ENCODE measurements around the gene DCDC2C. TPM values are rescaled to one million over a fixed set of nuclear protein-coding genes. Genes with fewer than 3 reads are reported as not detected.

DCDC2C gene
- total and polyA plus RNA-seq, 7 donors: 0.13 TPM; not detected in 6

DNA sequence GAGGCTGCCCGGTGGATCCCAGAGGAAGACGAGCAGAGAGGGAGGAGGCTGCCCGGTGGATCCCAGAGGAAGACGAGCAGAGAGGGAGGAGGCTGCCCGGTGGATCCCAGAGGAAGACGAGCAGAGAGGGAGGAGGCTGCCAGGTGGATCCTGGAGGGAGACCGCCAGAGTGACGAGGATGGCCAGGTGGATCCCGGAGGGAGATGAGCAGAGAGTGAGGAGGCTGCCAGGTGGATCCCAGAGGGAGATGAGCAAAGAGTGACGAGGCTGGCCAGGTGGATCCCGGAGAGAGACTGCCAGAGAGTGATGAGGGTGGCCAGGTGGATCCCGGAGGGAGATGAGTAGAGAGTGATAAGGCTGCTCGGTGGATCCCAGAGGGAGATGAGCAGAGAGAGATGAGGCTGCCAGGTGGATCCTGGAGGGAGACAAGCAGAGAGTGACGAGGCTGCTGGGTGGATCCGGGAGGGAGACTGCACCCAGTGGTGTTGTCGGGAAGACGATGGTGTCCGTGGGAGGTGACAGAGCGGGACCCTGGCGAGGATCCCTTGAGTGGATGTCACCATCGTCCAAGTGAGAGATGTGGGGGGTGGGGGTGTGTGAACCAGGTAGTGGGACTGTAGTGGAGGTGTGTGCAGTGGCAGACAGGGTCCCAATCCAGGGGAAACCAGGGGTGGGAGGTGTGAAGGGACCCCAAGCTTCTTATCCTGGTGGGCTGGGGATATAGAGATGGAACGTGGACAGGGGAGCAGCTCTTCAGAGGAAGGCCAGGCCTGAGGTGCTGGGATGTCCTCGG is 22.3 kb downstream of the DCDC2C start:
- Histone ChIP-seq H3K27me3 (ENCODE audit: insufficient read depth in 3 of 3, low read length in 2 of 3) (peaks cover 0 to 4% (median 0%) of the 10 kb centered on the region in 3 donors), H3K4me1 (no peaks in the 10 kb centered on the region), H3K4me3 (no peak overlapping the region), H3K36me3 (ENCODE audit: insufficient read depth in 1 of 2, low read depth in 1 of 2) (no peaks in the 10 kb centered on the region), H3K27ac (no peak overlapping the region), H3K9me3 (no peaks in the 10 kb centered on the region)
- ATAC-seq (no peak), DNase-seq (no peak)
- intact Hi-C loops (cut with DNase I): no loop called here
- no peak for TF ChIP-seq CTCF (IDR thresholded peaks at IDR 0.05)
- WGBS, 3 donors: 62 to 72% (median 63%) methylated on average over 22 to 23 of the region's 23 CpGs

DNA sequence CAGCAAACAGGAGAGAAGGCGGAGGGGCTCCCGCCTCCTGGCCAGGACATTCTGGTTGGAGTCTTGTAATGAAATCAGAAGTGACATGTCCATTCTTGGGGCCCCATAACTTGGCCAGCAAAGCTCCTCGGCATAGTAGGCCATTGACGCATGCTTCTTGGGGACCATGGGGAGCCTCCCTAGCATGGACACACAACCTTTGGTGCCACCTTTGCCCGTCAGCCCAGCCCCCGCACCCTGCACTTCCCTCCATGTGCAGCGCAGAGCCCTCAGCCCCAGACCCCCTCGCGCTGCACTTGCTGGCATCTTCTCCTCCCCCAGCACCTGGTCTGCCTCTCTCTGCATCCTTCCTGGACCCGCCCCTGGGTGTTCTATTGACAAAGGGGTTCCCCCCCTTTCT is 23.1 kb downstream of the DCDC2C start:
- TF ChIP-seq CTCF (IDR thresholded peaks at IDR 0.05): no peak
- Histone ChIP-seq H3K4me1 (no peaks in the 10 kb centered on the region), H3K4me3 (no peak overlapping the region), H3K27me3 (ENCODE audit: insufficient read depth in 3 of 3, low read length in 2 of 3) (peaks cover 0 to 4% (median 0%) of the 10 kb centered on the region in 3 donors), H3K36me3 (ENCODE audit: insufficient read depth in 1 of 2, low read depth in 1 of 2) (no peaks in the 10 kb centered on the region), H3K27ac (no peak overlapping the region), H3K9me3 (no peaks in the 10 kb centered on the region)
- 93 to 97% (median 95%) methylated on average over 10 of the region's 10 CpGs for WGBS, 3 donors
- intact Hi-C loops (cut with DNase I): no loop called here
- ATAC-seq (no peak), DNase-seq (no peak)

DNA sequence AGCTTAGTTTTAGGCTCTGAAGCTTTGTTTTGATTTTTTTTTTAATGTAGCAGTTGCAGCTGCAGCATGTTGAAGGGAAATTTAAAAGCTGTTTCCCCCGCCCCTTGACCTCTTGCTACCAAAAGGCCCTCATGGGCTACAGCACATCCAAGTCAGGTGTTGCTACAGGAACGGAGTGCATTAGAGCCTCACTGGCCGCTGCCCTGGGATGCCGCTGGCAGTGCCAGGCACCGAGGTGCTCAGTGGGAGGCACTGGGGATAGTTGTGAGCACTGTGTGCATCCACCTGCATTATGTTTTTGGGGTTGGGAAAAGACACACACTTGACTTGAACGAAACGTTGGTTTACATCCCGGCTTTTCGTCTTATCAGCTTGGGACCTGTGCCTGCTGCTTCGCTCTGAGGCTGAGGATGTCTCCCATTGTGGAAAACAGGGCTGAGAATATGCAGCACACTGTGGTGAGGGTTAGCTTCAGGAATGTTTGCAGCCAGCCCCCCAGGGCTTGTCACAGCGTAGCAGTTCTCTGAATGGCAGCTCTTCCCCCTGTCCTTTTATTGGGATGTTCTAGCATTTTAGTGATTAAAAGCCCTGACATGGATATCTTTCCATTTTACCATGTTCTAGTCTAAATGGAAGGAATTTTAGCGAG is 24.1 kb downstream of the DCDC2C start:
- no peak for ATAC-seq
- 68 to 75% (median 68%) methylated on average over 12 of the region's 12 CpGs for WGBS, 3 donors
- intact Hi-C loops (cut with DNase I): no loop called here
- H3K4me1 ChIP-seq: no peaks in the 10 kb centered on the region
- H3K27ac ChIP-seq: no peak overlapping the region
- H3K36me3 ChIP-seq (ENCODE audit: insufficient read depth in 1 of 2, low read depth in 1 of 2): no peaks in the 10 kb centered on the region
- peaks cover 0 to 4% (median 0%) of the 10 kb centered on the region in 3 donors for H3K27me3 ChIP-seq (ENCODE audit: insufficient read depth in 3 of 3, low read length in 2 of 3)
- no peak for DNase-seq
- no peak for TF ChIP-seq CTCF (IDR thresholded peaks at IDR 0.05)
- H3K4me3 ChIP-seq: no peak overlapping the region
- no peaks in the 10 kb centered on the region for H3K9me3 ChIP-seq

DNA sequence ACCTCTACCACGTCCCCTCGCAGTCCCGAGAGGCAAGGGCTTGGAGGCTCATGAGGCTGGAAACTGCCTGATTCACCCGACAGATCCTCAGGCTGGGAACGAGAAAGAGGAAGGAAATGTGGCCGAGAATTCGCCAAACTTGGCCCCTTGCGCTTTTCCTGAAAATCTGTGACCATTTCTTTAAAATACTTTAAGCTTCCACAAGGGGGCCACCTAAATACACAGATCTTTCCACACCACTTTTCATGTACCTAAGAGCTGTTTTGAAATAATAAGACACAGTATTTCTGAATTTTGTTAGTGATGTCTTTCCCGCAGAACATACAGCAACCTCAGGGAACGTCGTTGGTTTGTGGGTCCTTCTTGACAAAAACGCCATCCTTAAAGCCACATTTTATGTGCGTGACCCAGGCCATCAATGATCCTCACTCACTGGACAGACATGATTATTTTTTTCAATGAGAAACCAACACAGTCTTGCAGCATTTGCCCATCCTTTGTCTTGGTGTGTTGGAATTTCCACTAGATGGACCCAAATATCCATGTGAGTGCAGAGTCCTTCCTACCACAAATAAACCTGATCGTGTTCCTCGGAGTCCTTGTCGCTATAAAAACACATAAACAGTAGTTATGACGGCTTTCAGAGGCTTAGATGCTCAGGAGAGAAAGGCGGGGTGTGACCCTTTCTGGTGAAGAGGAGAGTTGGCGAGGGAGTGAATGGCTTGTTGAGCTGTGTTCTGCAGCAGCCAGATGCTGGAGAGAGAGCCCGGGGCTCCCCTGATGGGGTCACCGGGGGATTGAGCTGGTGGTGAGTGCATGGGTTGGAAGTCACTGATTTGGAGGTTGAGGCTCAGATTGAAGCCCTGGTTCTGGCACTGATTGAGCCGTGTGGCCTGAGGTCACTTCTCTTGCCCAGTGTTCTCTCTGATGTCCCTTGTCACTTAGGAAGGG is 25.0 kb downstream of the DCDC2C start:
- intact Hi-C loops (cut with DNase I): no loop called here
- Histone ChIP-seq H3K9me3 (no peaks in the 10 kb centered on the region), H3K4me1 (no peaks in the 10 kb centered on the region), H3K4me3 (no peak overlapping the region), H3K36me3 (ENCODE audit: insufficient read depth in 1 of 2, low read depth in 1 of 2) (no peaks in the 10 kb centered on the region), H3K27ac (no peak overlapping the region), H3K27me3 (ENCODE audit: insufficient read depth in 3 of 3, low read length in 2 of 3) (peaks cover 0 to 4% (median 0%) of the 10 kb centered on the region in 3 donors)
- ATAC-seq (peak in 1 of 4 donors; percentile 22), DNase-seq (no peak)
- TF ChIP-seq CTCF (IDR thresholded peaks at IDR 0.05): peak; percentile 39
- WGBS, 3 donors: 17 to 25% (median 19%) methylated on average over 22 of the region's 22 CpGs

Data from psoas muscle (tissue), 8 donors.